Stomach (tissue), 4 donors: ENCODE results near the gene PTPRD.

ENCODE experiments used
- POLR2A ChIP-seq, 4 donors: fragments of 450-650 bp; IDR thresholded peaks; one replicate each; pipeline ENCODE4 v1.6.1; 2016; ENCODE audit warnings: antibody characterized with exemption in 4 of 4, control low read depth in 2 of 4, mild to moderate bottlenecking in 1 of 4, moderate library complexity in 1 of 4
- TF ChIP-seq, protein P1 (sequence below), 7 experiments: fragments of 450-650 bp in 4 of 7; fragments of 200-600 bp in 3 of 7; sonication (generic) in 3 of 7; IDR thresholded peaks; one replicate each; pipeline ENCODE4 v1.5.1; 2016 to 2019; ENCODE audit warnings: antibody characterized with exemption in 7 of 7, control low read depth in 2 of 7, mild to moderate bottlenecking in 1 of 7

GRCh38 chr9:8456344-8456743 lies 2156.5 kb downstream of the PTPRD start:
- TF ChIP-seq, protein P1, sequence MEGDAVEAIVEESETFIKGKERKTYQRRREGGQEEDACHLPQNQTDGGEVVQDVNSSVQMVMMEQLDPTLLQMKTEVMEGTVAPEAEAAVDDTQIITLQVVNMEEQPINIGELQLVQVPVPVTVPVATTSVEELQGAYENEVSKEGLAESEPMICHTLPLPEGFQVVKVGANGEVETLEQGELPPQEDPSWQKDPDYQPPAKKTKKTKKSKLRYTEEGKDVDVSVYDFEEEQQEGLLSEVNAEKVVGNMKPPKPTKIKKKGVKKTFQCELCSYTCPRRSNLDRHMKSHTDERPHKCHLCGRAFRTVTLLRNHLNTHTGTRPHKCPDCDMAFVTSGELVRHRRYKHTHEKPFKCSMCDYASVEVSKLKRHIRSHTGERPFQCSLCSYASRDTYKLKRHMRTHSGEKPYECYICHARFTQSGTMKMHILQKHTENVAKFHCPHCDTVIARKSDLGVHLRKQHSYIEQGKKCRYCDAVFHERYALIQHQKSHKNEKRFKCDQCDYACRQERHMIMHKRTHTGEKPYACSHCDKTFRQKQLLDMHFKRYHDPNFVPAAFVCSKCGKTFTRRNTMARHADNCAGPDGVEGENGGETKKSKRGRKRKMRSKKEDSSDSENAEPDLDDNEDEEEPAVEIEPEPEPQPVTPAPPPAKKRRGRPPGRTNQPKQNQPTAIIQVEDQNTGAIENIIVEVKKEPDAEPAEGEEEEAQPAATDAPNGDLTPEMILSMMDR (IDR thresholded peaks at IDR 0.05) = no peak
- no peak for TF ChIP-seq POLR2A (IDR thresholded peaks at IDR 0.05)
